Measurements from ENCODE around the gene STX7.

- TF ChIP-seq EZH2 (IDR thresholded peaks at IDR 0.05; ENCODE audit: insufficient read depth, poor library complexity, severe bottlenecking) (no peak), EZH2phosphoT487 (IDR thresholded peaks at IDR 0.05; ENCODE audit: insufficient read depth, low read depth) (no peak)
These were observed 626 bp downstream of the STX7 start for GRCh38 chr6:132512342-132512637.

All from GM23248 (cell line).